C4-2B (cell line): ENCODE measurements around the gene BMPR1B.

ENCODE experiments used
- H3K27ac ChIP-seq: fragments of 450-650 bp; 2 replicates; pipeline ENCODE4 v1.5.1; 2017
- ZFX ChIP-seq: fragments of 450-650 bp; IDR thresholded peaks from 2 replicates; pipeline ENCODE4 v1.6.1; 2017
- TF ChIP-seq, protein P1 (sequence below): fragments of 450-650 bp; conservative IDR thresholded peaks from 2 replicates; pipeline ENCODE4 v1.5.1; 2017; ENCODE audit warnings: mild to moderate bottlenecking

The BMPR1B gene

GRCh38 chr4:94889523-94889922, 131.8 kb downstream of the BMPR1B start:
- TF ChIP-seq, protein P1, sequence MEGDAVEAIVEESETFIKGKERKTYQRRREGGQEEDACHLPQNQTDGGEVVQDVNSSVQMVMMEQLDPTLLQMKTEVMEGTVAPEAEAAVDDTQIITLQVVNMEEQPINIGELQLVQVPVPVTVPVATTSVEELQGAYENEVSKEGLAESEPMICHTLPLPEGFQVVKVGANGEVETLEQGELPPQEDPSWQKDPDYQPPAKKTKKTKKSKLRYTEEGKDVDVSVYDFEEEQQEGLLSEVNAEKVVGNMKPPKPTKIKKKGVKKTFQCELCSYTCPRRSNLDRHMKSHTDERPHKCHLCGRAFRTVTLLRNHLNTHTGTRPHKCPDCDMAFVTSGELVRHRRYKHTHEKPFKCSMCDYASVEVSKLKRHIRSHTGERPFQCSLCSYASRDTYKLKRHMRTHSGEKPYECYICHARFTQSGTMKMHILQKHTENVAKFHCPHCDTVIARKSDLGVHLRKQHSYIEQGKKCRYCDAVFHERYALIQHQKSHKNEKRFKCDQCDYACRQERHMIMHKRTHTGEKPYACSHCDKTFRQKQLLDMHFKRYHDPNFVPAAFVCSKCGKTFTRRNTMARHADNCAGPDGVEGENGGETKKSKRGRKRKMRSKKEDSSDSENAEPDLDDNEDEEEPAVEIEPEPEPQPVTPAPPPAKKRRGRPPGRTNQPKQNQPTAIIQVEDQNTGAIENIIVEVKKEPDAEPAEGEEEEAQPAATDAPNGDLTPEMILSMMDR: no peak
- TF ChIP-seq ZFX: no peak

DNA sequence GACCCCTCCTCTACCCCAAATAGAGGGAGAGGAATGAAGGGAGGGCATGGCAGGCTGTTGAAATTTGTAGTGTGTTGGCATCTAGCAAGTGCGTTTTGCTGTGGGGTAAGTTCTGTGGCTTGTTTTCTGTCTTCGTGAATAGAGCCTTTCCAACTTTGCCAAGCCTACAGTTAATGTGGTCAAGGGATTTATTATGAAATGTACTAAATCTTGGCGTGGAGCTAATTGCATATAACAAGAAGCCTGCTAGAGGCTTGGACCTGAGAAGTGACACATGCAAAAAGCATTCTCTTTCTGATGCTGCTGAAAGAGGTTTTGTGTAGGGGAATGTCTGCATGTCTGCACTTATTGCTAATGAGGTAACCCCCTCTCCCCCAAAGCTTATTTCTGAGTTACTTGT, 132.2 kb downstream of the BMPR1B start:
- no peak overlapping the region for H3K27ac ChIP-seq
- TF ChIP-seq, protein P1: no peak
- TF ChIP-seq ZFX: no peak

More at GRCh38 chr4:94889523-94889922, 131.8 kb downstream of the BMPR1B start:
- no peak overlapping the region for H3K27ac ChIP-seq

GRCh38 chr4:94890579-94890978, 132.8 kb downstream of the BMPR1B start:
- H3K27ac ChIP-seq: no peak overlapping the region
- TF ChIP-seq ZFX: no peak
- TF ChIP-seq, protein P1: no peak

DNA sequence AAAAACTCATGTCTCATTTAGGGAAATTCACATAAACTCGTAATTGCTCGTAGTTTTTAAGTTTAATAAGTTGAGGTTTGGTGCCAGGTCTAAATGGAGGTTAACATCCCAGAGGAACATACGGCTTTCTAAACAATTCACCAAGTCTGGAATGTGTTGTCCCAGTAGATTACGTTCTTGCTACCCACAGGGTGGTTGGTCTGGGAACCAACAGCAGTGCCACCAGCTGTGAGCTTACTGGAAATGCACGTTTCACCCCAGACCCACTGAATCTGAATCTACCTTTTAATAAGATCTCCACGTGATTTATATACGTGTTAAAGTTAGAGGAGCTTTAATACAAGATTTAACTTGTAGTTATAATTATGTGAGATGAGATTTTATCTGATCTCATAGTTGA, 134.3 kb downstream of the BMPR1B start:
- TF ChIP-seq ZFX: no peak
- TF ChIP-seq, protein P1: peak; percentile 47
- H3K27ac ChIP-seq: no peak overlapping the region

DNA sequence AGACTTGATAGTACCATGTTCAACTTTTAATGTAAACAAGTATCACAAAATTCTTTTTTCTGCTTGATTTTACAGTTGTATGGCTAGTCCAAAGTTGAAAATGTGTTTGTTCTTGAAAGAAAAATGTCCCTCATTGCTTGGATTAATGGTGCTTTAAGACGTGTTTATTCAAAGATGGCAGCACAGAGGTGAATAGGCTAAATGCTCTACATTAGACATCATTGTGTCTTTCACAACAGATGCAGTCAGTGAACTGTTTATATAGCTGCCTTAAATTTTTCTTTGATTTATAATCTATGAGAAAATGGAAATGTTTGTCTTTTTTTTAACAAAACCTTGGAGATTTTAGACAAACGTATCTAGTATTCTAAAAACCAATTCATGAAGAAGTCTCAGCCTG, 137.3 kb downstream of the BMPR1B start:
- no peak for TF ChIP-seq ZFX
- TF ChIP-seq, protein P1: no peak
- no peak overlapping the region for H3K27ac ChIP-seq

GRCh38 chr4:94897023-94897422, 139.3 kb downstream of the BMPR1B start:
- TF ChIP-seq, protein P1: no peak
- TF ChIP-seq ZFX: no peak
- no peak overlapping the region for H3K27ac ChIP-seq

DNA sequence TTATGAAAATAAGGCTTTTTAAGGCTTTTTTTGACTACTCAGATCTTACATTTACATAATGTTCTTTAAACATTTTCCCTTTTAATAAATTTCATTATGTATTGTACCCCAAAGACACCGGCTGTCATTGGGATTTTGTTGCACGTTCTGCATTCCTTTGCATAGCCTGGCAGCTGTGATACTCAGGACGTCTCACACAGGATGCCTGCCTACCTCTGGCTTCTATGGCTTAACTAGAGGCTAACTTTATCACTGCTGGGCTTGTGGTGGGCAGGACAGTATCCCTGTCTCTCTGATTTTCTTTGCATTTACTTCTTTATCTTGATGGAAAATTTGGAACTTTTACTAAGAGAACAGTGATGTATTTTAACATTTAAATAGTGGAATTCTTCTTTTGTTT, 147.8 kb downstream of the BMPR1B start:
- H3K27ac ChIP-seq: no peak overlapping the region
- TF ChIP-seq, protein P1: no peak
- no peak for TF ChIP-seq ZFX
